ENCODE measurements around the gene FAM161B.
"Not testable (repeated sequence)": the region's sequence is repeated elsewhere in the genome, so short reads cannot be mapped to it uniquely, and the experiment has no call there.

Gene FAM161B

GRCh38 chr14:73943083-73943482 is 6.8 kb downstream of the FAM161B start:
- no peak for DNase-seq

GRCh38 chr14:73942180-73942579 is 7.7 kb downstream of the FAM161B start:
- DNase-seq = no peak

GRCh38 chr14:73937012-73937411 is 12.9 kb downstream of the FAM161B start:
- DNase-seq = no peak

- no peak for DNase-seq
Observed at GRCh38 chr14:73936548-73936947, 13.3 kb downstream of the FAM161B start.

- DNase-seq = no peak
Observed at GRCh38 chr14:73935666-73936065, 14.2 kb downstream of the FAM161B start.

- no peak for DNase-seq
Observed at GRCh38 chr14:73924337-73924736, 25.6 kb downstream of the FAM161B start.

GRCh38 chr14:73919457-73919856 is 30.4 kb downstream of the FAM161B start:
- DNase-seq = not testable (repeated sequence)

GRCh38 chr14:73916324-73916723 is 33.6 kb downstream of the FAM161B start:
- no peak for DNase-seq

- no peak for DNase-seq
Observed at GRCh38 chr14:73913256-73913655, 36.6 kb downstream of the FAM161B start.

GRCh38 chr14:73909681-73910080 is 40.2 kb downstream of the FAM161B start:
- no peak for DNase-seq

GRCh38 chr14:73903028-73903427 is 46.9 kb downstream of the FAM161B start:
- no peak for DNase-seq

GRCh38 chr14:73896521-73896920 is 53.4 kb downstream of the FAM161B start:
- no peak for DNase-seq

GRCh38 chr14:73895939-73896338 is 54.0 kb downstream of the FAM161B start:
- DNase-seq = no peak

- DNase-seq = not testable (repeated sequence)
Observed at GRCh38 chr14:73894180-73894687, 55.7 kb downstream of the FAM161B start.

- DNase-seq = no peak
Observed at GRCh38 chr14:73889376-73889775, 60.5 kb downstream of the FAM161B start.

GRCh38 chr14:73888971-73889370 is 60.9 kb downstream of the FAM161B start:
- no peak for DNase-seq

- no peak for DNase-seq
Observed at GRCh38 chr14:73888460-73888725, 61.5 kb downstream of the FAM161B start.

- no peak for DNase-seq
Observed at GRCh38 chr14:73887694-73888459, 62.0 kb downstream of the FAM161B start.

GRCh38 chr14:73887318-73887616 is 62.6 kb downstream of the FAM161B start:
- no peak for DNase-seq

- DNase-seq = peak; percentile 74
Observed at GRCh38 chr14:73886449-73887317, 63.2 kb downstream of the FAM161B start, which contains the start of gene ZNF410. ZNF410 (plus strand) TSS chr14:73886859; CDS start chr14:73892176, 5,317 bp downstream.

GRCh38 chr14:73884438-73885190 is 65.3 kb downstream of the FAM161B start:
- no peak for DNase-seq
